Measurements from ENCODE around the gene C19orf47.

DNA sequence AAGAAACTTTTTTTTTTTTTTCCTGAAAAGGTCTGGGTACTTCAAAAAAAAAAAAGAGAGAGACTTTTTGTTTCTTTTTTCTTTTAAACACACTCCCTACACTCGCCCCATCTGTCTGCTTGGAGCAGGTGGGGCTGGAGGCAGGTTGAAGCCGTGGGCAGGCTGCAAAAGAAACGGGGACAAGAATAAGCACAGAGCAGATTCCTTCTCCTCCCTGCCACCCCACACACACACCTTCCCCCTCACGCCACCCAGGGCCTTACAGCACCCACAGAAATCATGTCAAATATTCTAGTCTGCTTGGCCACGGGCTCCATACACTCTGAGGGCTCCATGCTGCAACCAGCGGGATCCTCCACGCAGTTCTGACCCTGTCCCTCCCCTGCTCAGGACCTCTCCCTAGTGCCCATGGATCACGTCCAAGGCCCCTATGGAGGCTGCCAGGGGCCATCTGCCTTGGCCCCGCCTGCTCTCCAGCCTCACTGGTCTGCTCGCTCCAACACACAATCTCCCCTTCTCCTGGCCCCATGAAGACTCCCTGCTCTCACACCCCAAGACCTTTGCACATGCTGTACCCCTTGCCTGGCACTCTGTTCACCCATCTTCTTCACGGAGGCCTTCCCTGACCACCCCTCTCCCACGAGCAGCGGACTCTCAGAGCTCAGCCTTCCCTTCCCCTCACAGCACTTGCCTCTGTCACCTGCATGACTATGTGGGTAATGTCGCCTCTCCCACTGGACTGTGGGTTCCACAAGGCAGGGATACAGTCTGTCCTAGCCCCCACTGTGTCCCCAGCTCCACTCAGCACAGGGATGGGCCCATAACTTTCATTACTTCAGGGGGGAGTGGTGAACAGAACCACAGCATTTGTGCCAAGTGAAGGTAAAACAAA is 74.5 kb downstream of the C19orf47 start:
- TF ChIP-seq CEBPB (IDR thresholded peaks at IDR 0.05; ENCODE audit: low read depth), result no peak
- TF ChIP-seq, protein P1, sequence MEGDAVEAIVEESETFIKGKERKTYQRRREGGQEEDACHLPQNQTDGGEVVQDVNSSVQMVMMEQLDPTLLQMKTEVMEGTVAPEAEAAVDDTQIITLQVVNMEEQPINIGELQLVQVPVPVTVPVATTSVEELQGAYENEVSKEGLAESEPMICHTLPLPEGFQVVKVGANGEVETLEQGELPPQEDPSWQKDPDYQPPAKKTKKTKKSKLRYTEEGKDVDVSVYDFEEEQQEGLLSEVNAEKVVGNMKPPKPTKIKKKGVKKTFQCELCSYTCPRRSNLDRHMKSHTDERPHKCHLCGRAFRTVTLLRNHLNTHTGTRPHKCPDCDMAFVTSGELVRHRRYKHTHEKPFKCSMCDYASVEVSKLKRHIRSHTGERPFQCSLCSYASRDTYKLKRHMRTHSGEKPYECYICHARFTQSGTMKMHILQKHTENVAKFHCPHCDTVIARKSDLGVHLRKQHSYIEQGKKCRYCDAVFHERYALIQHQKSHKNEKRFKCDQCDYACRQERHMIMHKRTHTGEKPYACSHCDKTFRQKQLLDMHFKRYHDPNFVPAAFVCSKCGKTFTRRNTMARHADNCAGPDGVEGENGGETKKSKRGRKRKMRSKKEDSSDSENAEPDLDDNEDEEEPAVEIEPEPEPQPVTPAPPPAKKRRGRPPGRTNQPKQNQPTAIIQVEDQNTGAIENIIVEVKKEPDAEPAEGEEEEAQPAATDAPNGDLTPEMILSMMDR (IDR thresholded peaks at IDR 0.05 in 2 of 3, conservative IDR thresholded peaks at IDR 0.05 in 1 of 3; ENCODE audit: borderline replicate concordance in 1 of 3, insufficient read depth in 1 of 3, low read depth in 2 of 3, low read length in 2 of 3), result no peak
- TF ChIP-seq, protein P2, sequence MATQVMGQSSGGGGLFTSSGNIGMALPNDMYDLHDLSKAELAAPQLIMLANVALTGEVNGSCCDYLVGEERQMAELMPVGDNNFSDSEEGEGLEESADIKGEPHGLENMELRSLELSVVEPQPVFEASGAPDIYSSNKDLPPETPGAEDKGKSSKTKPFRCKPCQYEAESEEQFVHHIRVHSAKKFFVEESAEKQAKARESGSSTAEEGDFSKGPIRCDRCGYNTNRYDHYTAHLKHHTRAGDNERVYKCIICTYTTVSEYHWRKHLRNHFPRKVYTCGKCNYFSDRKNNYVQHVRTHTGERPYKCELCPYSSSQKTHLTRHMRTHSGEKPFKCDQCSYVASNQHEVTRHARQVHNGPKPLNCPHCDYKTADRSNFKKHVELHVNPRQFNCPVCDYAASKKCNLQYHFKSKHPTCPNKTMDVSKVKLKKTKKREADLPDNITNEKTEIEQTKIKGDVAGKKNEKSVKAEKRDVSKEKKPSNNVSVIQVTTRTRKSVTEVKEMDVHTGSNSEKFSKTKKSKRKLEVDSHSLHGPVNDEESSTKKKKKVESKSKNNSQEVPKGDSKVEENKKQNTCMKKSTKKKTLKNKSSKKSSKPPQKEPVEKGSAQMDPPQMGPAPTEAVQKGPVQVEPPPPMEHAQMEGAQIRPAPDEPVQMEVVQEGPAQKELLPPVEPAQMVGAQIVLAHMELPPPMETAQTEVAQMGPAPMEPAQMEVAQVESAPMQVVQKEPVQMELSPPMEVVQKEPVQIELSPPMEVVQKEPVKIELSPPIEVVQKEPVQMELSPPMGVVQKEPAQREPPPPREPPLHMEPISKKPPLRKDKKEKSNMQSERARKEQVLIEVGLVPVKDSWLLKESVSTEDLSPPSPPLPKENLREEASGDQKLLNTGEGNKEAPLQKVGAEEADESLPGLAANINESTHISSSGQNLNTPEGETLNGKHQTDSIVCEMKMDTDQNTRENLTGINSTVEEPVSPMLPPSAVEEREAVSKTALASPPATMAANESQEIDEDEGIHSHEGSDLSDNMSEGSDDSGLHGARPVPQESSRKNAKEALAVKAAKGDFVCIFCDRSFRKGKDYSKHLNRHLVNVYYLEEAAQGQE (IDR thresholded peaks at IDR 0.05; ENCODE audit: low read depth), result no peak
- no peak for TF ChIP-seq POLR2A (IDR thresholded peaks at IDR 0.05; ENCODE audit: borderline replicate concordance, extremely low read depth, insufficient read depth, insufficient read length)
- no peak for TF ChIP-seq POLR2AphosphoS5 (IDR thresholded peaks at IDR 0.05; ENCODE audit: low read depth, low read length)
- TF ChIP-seq SP1 (IDR thresholded peaks at IDR 0.05; ENCODE audit: low read depth), result no peak
- TF ChIP-seq RAD21 (IDR thresholded peaks at IDR 0.05; ENCODE audit: low read depth), result no peak
- no peak for TF ChIP-seq EZH2 (IDR thresholded peaks at IDR 0.05)
- no peak for TF ChIP-seq SRF (IDR thresholded peaks at IDR 0.05; ENCODE audit: low read depth)
- TF ChIP-seq SIN3A (IDR thresholded peaks at IDR 0.05; ENCODE audit: low read depth), result no peak
- TF ChIP-seq TCF7L2 (IDR thresholded peaks at IDR 0.05; ENCODE audit: borderline replicate concordance, extremely low read depth, insufficient read depth, insufficient read length), result no peak
- TF ChIP-seq EZH2phosphoT487 (IDR thresholded peaks at IDR 0.05; ENCODE audit: borderline replicate concordance), result no peak
- no peak for TF ChIP-seq JUND (IDR thresholded peaks at IDR 0.05)
